Stimulated activated CD4-positive, alpha-beta T cell treated with anti-CD3 and anti-CD28 coated beads, Interleukin-2, amount 100 ng/mL, for 4 hours (primary cell): ENCODE results near the gene VAMP1.
"Not testable (repeated sequence)": the region's sequence is repeated elsewhere in the genome, so short reads cannot be mapped to it uniquely, and the experiment has no call there.

Source experiments
- DNase-seq: peaks from one replicate; pipeline ENCODE4 v3.0.0-alpha.2; 2020; ENCODE audit warnings: low read depth

VAMP1 gene

DNA sequence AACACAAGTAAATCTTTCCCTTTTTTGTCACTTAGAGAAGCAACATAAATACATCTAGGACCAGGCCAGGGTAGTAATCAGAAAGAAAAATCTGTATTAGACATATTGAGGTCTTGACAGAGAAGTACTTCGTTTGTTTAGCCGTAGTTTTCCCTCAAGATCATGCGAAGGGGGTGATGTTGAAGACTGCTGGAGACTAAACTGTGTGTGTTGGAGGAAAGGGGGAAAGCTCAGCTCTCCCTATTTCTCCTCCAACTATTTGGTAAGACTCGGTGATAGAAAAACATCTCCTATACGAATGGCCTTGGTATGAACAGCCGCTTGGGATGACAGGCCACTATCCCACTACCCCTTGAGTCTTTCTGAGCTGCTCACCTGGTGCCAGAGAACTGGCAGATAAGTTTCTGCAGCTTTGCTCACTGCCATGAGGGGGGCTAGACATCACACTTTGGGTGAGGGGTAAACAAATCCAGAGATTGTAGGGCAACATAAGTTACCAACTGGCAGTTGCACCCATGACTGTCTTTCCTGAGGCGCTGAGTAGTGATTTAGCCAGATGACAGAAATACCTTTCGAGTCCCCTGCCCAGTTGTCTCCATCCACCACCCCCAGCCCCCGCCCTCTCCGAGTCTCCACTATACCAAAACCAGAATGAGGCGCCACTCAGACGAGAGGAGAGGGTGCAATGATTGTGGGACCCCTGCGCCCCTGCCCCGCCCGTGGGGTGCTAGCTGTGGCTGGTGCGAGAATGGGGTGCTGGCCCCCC is 685 bp downstream of the VAMP1 start:
- no peak for DNase-seq

DNA sequence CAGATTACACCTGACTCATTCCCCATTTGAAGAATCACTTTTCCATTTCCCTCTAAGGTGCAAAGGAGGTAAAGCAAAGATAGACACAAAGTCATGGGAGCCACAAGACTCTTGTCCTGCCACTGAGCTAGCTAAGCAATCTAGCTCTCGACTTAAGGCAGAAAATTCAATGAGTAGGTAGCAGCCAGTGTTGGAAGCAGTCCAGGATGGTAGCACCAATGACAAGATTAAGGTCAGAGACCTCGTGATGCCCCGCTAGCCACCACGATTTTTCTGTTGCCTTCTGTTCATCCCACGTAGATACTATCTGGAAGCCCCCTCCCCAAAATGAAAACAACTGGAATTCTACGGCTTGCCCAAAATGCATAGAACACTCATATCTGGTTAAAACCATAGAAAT is 1.4 kb downstream of the VAMP1 start:
- no peak for DNase-seq

DNA sequence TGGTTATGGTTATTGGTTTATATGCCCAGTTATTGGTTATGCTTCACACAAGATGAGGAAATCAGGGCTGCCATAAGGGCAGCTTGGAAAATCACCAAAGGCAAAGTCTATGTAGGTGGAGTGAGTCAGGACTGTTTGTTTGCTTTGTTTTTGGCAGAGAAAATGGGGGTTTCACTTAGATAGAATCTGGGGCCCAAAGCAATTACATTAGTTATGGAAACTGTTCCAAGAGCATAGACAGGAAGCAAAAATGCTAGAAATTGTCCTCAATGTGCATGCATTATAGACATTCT is 2.2 kb downstream of the VAMP1 start:
- DNase-seq = no peak

DNA sequence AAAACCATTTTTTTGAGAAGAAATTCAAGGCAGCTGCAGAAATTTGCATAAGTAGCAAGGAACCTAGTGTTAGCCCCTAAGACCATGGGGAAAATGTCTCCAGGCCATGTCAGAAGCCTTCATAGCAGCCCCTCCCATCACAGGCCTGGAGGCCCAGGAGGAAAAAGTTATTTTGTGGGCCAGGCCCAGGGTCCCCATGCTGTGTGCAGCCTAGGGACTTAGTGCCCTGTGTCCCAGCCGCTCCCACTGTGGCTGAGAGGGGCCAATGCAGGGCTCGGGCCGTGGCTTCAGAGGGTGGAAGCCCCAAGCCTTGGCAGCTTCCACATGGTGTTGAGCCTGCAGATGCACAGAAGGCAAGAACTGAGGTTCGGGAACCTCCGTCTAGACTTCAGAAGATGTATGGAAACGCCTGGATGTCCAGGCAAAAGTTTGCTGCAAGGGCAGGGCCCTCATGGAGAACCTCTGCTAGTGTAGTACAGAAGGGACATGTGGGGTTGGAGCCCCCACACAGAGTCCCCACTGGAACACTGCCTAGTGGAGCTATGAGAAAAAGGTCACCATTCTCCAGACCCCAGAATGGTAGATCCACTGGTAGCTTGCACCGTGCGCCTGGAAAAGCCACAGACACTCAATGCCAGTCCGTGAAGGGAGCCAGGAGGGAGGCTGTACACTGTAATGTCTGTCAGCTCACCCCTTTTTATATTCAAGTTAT is 2.8 kb downstream of the VAMP1 start:
- DNase-seq = not testable (repeated sequence)

DNA sequence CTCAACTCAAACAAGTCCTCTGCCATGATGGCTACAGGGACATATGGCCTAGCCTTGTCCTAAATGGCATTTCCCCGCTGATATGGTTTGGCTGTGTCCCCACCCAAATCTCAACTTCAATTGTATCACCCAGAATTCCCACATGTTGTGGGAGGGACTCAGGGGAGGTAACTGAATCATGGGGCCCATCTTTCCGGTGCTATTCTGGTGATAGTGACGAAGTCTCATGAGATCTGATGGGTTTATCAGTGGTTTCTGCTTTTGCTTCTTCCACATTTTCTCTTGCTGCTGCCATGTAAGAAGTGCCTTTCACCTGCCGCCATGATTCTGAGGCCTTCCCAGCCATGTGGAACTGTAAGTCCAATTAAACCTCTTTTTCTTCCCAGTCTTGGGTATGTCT is 3.7 kb downstream of the VAMP1 start:
- DNase-seq = not testable (repeated sequence)

DNA sequence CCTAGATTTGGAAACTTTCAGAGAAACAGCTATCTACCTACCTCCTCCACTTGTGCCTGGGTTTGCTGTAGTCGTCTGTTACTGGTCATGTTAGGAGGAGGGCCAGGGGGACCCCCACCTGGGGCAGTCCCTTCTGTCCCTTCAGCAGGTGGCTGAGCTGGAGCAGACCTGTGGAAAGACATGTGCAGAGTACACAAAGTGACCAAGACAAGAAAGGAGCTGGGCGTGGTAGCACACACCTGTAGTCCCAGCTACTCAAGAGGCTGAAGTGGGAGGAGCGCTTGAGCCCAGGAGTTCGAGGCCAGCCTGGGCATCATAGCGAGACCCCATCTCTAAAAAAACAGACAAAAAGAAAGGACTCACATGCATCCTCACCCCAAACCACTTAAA is 4.3 kb downstream of the VAMP1 start:
- DNase-seq = no peak

DNA sequence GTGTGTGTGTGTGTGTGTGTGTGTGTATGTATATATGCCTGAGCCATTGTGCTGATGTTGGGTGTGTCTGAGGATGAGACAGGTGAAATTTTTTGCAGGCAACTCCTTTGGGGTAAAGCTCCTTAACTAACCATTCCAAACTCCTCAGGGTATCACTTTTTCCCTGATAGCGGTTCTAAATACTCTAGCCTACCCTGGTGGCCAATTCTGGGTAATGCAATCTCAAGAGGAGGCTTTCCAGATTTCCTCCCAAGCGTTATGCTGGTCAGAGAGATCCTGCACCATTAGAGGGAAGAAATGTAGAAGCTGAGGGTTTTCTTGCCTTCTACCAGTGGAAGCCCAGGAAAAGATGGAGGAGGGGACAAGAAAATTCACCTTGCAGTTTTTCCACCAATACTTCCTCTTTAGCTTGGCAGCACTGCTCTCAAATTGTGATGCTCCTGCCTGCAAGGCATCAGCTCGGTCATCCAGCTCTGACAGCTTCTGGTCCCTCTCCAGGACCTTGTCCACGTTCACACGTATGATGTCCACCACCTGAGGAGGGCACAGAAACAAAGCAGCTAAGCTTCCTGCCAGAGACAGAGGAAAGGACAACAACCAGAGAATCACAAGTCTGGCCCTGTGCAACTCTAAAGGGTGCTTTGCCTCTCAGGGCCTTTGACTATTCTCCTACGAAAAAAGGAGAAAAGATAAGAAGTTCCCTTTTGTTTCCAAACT is 4.9 kb downstream of the VAMP1 start:
- DNase-seq = no peak

DNA sequence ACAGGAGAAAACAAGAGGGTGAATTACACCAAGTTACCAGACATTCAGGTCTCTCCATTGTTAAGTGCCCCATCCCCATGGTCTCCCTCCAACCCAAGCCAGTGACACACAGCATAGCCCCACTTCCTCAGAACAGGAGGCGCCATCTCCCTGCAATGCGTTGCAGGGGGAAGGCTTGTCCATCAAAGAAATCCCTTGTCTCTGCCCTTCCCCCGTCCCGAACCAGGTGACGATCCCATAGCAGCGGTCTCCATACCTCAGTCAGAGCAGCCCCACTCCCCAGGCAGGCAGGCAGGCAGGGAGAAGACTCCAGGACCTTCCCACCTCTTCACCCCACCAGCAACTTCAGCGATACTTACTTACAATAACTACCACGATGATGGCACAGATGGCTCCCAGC is 5.9 kb downstream of the VAMP1 start:
- DNase-seq = no peak

DNA sequence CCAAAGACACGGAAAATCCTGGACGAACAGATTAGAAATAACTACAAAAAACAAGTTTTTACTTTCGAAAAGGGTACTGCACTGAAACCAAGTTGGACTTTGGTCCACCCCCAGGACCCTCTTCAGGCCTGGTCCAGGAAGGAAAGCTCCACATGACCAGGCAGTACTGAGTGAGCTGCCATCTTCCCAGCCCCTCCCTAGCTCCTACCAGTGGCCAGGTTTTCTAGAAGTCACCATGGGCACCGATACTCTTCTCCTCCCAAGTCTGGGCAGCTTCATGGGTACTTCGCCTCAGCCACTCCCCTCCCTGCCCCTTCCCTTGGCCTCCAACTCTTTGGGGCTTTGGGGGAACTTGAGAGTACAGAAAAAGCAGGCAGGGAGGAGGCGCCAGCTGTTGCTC is 6.6 kb downstream of the VAMP1 start:
- DNase-seq = no peak

DNA sequence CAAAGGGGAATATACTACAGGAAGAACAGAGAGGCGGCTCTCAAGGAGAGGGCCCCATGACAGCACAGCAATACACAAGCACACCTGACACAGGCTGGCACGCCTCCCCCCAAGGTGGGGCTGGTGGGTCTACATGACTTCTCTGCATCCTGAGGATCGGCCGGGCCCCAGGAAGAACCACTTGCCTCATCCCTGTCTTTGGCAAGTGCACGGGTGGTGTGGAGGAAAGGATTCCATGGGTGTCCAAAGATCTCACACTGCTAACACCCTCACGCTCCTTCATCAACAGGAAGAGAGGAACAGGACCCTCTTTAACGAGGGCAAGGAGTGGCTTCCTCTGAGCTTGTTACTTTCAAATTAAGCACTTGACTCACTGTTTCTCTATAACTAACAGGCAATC is 7.3 kb downstream of the VAMP1 start:
- no peak for DNase-seq

DNA sequence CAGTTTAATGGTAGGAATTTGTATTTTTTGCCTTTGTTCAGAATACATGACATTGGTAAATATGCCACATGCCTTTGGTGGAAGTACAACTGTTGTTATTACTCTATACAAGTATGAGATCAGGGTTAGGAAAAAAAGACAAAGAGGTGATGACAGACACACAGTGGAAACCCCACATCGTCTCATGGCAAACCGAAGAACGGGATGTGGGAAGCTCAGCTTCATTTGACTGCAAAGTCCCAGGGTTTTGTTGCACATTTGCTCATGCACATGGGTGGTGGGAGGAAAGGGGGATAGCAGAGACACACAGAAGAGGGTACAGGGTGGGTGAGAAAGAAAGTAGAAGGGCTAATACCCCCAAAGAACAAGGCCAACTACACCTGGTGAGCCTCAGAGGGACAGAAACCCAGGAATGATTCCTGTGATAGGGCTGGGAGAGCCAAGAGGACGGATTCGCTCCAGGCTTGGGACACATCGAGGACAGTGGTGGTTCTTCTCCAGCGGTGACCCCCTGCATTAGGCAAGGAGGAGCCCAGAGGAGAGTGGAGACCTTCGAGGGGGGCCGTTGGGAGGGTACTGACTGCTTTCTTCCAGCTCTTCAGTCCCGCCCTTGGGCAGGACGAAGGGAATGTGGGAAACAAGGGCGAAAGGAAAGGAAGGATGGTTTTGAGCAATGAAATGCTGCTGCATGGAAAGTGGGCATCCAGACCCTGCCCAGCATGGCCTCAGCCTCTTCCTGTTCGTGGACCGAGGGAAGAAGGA is 8.1 kb downstream of the VAMP1 start:
- DNase-seq = no peak

DNA sequence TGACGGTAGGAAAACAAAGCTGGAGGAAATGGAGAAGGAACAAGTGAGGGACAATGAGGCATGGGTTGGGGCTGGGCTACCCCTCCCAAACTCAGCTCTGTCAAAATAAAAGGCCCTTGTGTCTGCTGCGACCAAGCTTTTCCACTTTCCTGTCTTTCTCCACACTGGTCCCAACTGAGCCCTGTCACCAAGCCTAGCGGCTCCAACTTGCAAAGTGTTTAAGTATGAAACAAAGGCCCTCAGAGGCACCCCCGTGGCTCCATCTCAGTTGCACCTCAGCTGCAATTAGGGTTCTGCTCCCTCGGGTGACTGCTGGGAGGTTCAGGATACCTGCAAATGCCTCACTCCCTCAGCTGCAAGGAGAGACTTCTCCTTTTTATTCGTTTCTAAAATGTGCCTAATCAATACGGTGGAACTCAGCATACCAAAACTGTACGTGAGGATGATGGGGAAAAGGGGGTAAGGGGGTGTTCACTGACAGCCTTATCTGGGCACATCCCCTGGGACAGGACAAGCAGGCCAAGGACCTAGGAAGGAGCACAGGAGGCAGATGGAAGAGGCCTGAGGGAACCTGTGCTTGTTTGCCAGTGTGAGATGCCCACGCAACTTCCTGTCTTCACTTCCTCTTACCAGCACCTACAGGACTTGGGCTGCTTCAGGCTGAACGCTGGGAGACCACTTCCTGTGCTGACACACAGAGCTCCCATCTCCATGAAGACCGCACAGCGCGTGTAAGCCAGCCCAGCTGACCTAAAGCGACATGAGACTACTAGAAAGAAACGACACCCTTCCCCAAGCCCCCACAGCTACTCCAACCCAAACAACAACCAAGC is 8.9 kb downstream of the VAMP1 start:
- DNase-seq = peak; percentile 67

DNA sequence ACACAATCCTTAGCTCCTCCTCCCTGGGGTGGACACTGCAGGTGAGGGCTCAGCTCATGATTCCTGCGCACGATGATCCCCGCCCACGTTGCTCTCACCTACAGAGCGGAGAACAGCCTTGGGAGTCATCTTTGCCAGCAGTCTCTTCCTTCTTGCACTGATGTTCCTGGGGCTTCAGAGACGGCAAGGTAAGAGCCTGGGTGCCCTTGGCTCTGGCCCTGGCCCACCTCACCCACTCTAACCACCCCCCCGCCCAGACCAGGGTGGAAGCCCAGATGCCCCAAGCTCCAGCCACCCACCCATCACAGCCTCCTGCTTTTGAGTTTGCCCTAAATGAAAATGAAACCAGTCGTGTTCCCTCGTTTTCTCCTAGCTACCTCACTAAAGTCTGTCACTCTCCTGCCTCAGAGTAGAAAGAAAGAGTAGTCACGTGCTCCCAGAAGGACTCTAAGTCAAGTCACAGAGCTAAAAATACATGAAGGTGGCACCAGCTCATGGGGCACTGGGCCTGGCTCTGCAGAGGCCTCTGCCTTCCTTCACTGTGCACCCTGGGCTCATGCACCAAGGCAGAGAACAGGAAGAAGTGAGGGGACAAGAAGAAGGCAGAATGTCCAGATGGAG is 9.6 kb downstream of the VAMP1 start:
- DNase-seq = peak; percentile 52

DNA sequence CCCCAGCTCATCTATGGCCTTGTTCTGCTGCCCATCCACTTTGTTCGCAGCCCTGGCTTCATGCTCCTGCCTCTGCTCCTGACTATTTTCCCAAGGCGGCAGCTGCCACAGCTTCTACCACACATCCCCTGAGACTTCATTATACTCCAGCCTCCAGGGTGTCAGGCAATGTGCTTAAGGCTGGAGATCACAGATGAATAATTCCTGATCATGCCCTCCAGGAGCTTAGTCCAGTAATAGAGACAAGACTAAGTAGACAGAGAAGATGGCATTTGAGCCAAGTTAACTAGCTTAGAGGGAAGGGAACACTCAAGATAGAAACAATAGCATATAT is 11.5 kb downstream of the VAMP1 start:
- DNase-seq = no peak

DNA sequence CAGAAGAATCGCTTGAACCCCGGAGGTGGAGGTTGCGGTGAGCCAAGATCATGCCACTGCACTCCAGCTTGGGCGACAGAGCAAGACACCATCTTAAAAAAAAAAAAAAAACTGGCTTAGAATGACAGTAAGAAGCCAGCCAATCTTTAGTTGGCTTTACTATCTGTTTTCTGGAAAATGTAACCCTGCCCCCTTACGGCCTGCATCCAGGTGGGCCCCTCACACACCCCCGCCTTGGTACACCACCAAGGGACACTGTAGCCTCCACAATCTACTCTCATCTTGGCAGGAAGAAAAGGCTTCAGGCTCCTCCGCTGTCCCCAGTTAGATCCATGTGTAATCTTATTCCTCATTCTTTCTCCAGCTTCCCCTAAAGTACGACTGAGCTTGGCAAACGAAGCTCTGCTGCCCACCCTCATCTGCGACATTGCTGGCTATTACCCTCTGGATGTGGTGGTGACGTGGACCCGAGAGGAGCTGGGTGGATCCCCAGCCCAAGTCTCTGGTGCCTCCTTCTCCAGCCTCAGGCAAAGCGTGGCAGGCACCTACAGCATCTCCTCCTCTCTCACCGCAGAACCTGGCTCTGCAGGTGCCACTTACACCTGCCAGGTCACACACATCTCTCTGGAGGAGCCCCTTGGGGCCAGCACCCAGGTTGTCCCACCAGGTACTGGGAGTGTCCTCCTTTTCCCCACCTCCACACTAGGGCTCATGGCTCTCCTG is 12.0 kb downstream of the VAMP1 start:
- DNase-seq = no peak

DNA sequence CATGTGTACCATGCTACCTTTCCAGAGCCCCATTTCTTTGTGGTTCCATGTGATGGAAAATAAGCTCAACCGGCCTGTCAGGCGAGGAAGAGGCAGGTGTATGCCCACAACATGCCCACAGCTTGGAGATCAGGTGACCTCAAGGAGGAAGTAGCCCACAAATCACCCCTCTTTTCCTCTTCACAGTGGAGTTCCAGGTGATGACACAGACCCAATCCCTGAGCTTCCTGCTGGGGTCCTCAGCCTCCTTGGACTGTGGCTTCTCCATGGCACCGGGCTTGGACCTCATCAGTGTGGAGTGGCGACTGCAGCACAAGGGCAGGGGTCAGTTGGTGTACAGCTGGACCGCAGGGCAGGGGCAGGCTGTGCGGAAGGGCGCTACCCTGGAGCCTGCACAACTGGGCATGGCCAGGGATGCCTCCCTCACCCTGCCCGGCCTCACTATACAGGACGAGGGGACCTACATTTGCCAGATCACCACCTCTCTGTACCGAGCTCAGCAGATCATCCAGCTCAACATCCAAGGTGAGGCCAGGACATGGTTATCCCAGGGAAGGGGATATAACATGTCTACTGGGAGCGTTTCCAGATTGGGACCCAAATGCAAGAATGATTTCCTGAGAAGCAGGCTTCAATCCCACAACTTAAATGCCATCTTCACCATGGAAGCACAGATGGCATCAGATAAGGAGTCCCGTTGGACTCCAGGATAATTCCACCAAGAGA is 13.1 kb downstream of the VAMP1 start:
- no peak for DNase-seq

DNA sequence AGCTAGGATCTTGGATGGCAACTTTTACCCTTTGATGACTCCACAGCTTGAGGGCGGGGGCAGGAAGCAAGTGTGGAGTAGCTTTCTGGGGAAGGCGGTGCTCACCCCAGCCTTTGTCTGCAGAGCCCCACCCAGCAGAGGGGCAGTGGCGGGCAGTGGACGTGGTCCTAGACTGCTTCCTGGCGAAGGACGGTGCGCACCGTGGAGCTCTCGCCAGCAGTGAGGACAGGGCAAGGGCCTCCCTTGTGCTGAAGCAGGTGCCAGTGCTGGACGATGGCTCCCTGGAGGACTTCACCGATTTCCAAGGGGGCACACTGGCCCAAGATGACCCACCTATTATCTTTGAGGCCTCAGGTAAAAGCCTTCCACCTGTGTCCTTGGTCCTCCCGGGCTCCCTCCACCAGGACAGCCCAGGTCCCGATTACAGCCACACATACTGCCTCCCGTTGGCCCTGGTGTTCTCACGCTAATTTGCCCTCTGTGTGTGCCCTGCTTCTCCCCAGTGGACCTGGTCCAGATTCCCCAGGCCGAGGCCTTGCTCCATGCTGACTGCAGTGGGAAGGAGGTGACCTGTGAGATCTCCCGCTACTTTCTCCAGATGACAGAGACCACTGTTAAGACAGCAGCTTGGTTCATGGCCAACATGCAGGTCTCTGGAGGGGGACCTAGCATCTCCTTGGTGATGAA is 17.4 kb downstream of the VAMP1 start:
- no peak for DNase-seq

DNA sequence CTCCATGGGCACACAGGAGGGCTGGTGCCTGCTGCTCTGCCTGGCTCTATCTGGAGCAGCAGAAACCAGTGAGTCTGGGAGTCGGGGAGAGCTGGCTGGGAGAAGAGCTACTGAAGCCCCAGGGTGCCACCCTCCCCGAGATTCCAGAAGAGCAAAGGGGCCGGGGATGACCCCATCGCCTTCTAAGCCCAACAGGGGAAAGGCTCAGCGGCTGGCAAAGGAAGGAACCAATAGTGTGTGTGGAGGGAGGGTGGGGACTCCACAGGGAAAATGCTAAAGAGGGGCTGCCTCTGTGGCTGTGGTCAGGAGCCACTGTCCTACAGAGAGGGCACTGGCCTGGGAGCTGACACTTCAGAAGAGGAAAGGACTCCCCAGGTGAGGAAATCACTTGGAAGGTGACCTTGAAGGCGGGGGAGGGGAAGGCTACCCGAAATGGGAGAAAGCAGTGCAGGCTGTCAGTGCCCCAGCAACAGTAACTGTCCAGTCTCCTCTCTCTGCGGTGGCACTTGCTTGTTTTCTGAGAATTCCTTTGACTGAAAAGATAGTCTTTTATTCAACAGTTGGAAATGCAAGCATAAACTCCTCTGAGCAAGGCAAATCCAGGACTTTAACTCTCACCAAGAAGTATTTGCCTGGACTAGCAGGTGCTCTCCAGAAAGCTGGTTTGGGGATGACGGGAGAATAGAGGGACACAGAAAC is 18.1 kb downstream of the VAMP1 start:
- DNase-seq = no peak
